Lower leg skin (tissue), 3 donors: ENCODE measurements around the gene TSPAN32.

Experiments
- POLR2A ChIP-seq, 2 donors: fragments of 450-650 bp; IDR thresholded peaks; one replicate each; pipeline ENCODE4 v1.6.1; 2016 to 2017; ENCODE audit warnings: antibody characterized with exemption in 2 of 2, mild to moderate bottlenecking in 1 of 2, moderate library complexity in 1 of 2
- TF ChIP-seq, protein P1 (sequence below), 3 donors: fragments of 450-650 bp; IDR thresholded peaks; one replicate each; pipeline ENCODE4 v1.5.1; 2016; ENCODE audit warnings: antibody characterized with exemption in 3 of 3, mild to moderate bottlenecking in 3 of 3, moderate library complexity in 2 of 3

- TF ChIP-seq, protein P1, sequence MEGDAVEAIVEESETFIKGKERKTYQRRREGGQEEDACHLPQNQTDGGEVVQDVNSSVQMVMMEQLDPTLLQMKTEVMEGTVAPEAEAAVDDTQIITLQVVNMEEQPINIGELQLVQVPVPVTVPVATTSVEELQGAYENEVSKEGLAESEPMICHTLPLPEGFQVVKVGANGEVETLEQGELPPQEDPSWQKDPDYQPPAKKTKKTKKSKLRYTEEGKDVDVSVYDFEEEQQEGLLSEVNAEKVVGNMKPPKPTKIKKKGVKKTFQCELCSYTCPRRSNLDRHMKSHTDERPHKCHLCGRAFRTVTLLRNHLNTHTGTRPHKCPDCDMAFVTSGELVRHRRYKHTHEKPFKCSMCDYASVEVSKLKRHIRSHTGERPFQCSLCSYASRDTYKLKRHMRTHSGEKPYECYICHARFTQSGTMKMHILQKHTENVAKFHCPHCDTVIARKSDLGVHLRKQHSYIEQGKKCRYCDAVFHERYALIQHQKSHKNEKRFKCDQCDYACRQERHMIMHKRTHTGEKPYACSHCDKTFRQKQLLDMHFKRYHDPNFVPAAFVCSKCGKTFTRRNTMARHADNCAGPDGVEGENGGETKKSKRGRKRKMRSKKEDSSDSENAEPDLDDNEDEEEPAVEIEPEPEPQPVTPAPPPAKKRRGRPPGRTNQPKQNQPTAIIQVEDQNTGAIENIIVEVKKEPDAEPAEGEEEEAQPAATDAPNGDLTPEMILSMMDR (IDR thresholded peaks at IDR 0.05) = no peak
- no peak for TF ChIP-seq POLR2A (IDR thresholded peaks at IDR 0.05)
Observed at GRCh38 chr11:2269601-2270321, 32.1 kb upstream of the TSPAN32 start.
